HEK293 (cell line): ENCODE measurements around the gene LRRC27.
A peak's percentile ranks its signal among the peaks of the same experiment; 100 is the strongest.

Experiments used
- CTCF ChIA-PET: fragments of 350-600 bp; formaldehyde crosslinking; extraction: SDS; loops from one replicate; lab custom pipeline; 2021; ENCODE audit warnings: antibody characterized with exemption; lab: Yijun Ruan, JAX
- POLR2A ChIA-PET: fragments of 300-600 bp; formaldehyde crosslinking; extraction: SDS; loops from one replicate; lab custom pipeline; 2020; ENCODE audit warnings: antibody characterized with exemption, inconsistent platforms; lab: Yijun Ruan, JAX
- H3K27ac ChIP-seq: fragments of 200-500 bp; sonication (Bioruptor generic); 2 replicates; pipeline ENCODE4 v1.5.1; 2014; ENCODE audit warnings: low read depth, low read length, control low read depth, inconsistent platforms; ENCODE audit errors: extremely low read depth
- H3K36me3 ChIP-seq, 2 experiments: fragments of 200-500 bp in 1 of 2; sonication (Bioruptor generic) in 1 of 2; 1 replicate in 1 of 2; 2 replicates in 1 of 2; pipeline ENCODE4 v1.5.1; 2014 to 2017; ENCODE audit warnings: inconsistent platforms in 2 of 2, low read length in 2 of 2; ENCODE audit not compliant: control insufficient read depth in 2 of 2, insufficient read depth in 1 of 2
- H3K4me1 ChIP-seq: fragments of 200-500 bp; sonication (Bioruptor generic); 2 replicates; pipeline ENCODE4 v1.5.1; 2014; ENCODE audit warnings: mild to moderate bottlenecking, low read length, inconsistent platforms; ENCODE audit not compliant: control insufficient read depth, insufficient read depth
- H3K4me3 ChIP-seq: 2 replicates; pipeline ENCODE4 v1.5.1; 2011; ENCODE audit warnings: low read depth, mild to moderate bottlenecking, control low read depth, low read length, moderate library complexity
- H3K9me3 ChIP-seq: fragments of 200-500 bp; sonication (Bioruptor generic); 2 replicates; pipeline ENCODE4 v1.5.1; 2014; ENCODE audit warnings: low read depth, low read length, inconsistent platforms; ENCODE audit not compliant: control insufficient read depth, insufficient read depth
- BCL11A ChIP-seq: fragments of 450-650 bp; formaldehyde crosslinking; IDR thresholded peaks from 2 replicates; pipeline ENCODE4 v1.5.1; 2016; ENCODE audit warnings: low read depth, missing biosample characterization, missing genetic modification characterization
- FEZF1 ChIP-seq: fragments of 450-650 bp; formaldehyde crosslinking; IDR thresholded peaks from 2 replicates; pipeline ENCODE4 v1.5.1; 2016; ENCODE audit warnings: missing biosample characterization, missing genetic modification characterization
- HOXA7 ChIP-seq: sonication (generic); formaldehyde crosslinking; IDR thresholded peaks from 2 replicates; pipeline ENCODE4 v1.8.1; 2022; ENCODE audit warnings: missing genetic modification reagents, borderline replicate concordance
- HOXC10 ChIP-seq: sonication (generic); formaldehyde crosslinking; IDR thresholded peaks from 2 replicates; pipeline ENCODE4 v1.8.1; 2023; ENCODE audit warnings: mild to moderate bottlenecking, missing genetic modification reagents
- KLF10 ChIP-seq: fragments of 450-650 bp; IDR thresholded peaks from 2 replicates; pipeline ENCODE4 v1.5.1; 2018; ENCODE audit warnings: missing biosample characterization, mild to moderate bottlenecking, missing genetic modification characterization
- ZBTB17 ChIP-seq: fragments of 450-650 bp; formaldehyde crosslinking; IDR thresholded peaks from 2 replicates; pipeline ENCODE4 v1.5.1; 2016; ENCODE audit warnings: missing biosample characterization, missing genetic modification characterization
- ZEB2 ChIP-seq: fragments of 450-650 bp; formaldehyde crosslinking; IDR thresholded peaks from 2 replicates; pipeline ENCODE4 v1.5.1; 2016; ENCODE audit warnings: missing biosample characterization, missing genetic modification characterization
- ZFP3 ChIP-seq: fragments of 450-650 bp; formaldehyde crosslinking; IDR thresholded peaks from 2 replicates; pipeline ENCODE4 v1.5.1; 2016; ENCODE audit warnings: low read depth, missing biosample characterization, missing genetic modification characterization
- ZNF16 ChIP-seq: fragments of 450-650 bp; formaldehyde crosslinking; IDR thresholded peaks from 2 replicates; pipeline ENCODE4 v1.5.1; 2016; ENCODE audit warnings: low read depth, missing biosample characterization, missing genetic modification characterization
- ZNF341 ChIP-seq: fragments of 450-650 bp; formaldehyde crosslinking; IDR thresholded peaks from 2 replicates; pipeline ENCODE4; 2016; ENCODE audit warnings: low read depth, missing biosample characterization, missing genetic modification characterization
- ZNF501 ChIP-seq: fragments of 450-650 bp; formaldehyde crosslinking; IDR thresholded peaks from 2 replicates; pipeline ENCODE4 v1.5.1; 2016; ENCODE audit warnings: missing biosample characterization, missing genetic modification characterization
- ZNF600 ChIP-seq: fragments of 450-650 bp; formaldehyde crosslinking; IDR thresholded peaks from 2 replicates; pipeline ENCODE4 v1.5.1; 2016; ENCODE audit warnings: missing biosample characterization, missing genetic modification characterization
- ZNF660 ChIP-seq: fragments of 450-650 bp; IDR thresholded peaks from 2 replicates; pipeline ENCODE4 v1.5.1; 2018; ENCODE audit warnings: missing biosample characterization, mild to moderate bottlenecking, missing genetic modification characterization
- ZNF843 ChIP-seq: fragments of 450-650 bp; formaldehyde crosslinking; IDR thresholded peaks from 2 replicates; pipeline ENCODE4 v1.5.1; 2016; ENCODE audit warnings: missing biosample characterization, missing genetic modification characterization
- ZSCAN16 ChIP-seq: fragments of 450-650 bp; formaldehyde crosslinking; IDR thresholded peaks from 2 replicates; pipeline ENCODE4 v1.5.1; 2016; ENCODE audit warnings: missing biosample characterization, missing genetic modification characterization
- ZXDB ChIP-seq: fragments of 450-650 bp; formaldehyde crosslinking; IDR thresholded peaks from 2 replicates; pipeline ENCODE4 v1.5.1; 2016; ENCODE audit warnings: missing biosample characterization, missing genetic modification characterization
- TF ChIP-seq, protein P1 (sequence below): fragments of 450-650 bp; formaldehyde crosslinking; IDR thresholded peaks from 2 replicates; pipeline ENCODE4 v1.5.1; 2017; ENCODE audit warnings: missing biosample characterization, missing genetic modification characterization
- TF ChIP-seq, protein P2 (sequence below): fragments of 450-650 bp; formaldehyde crosslinking; IDR thresholded peaks from 2 replicates; pipeline ENCODE4 v1.5.1; 2016; ENCODE audit warnings: missing biosample characterization, missing genetic modification characterization
- TF ChIP-seq, protein P3 (sequence below): fragments of 450-650 bp; formaldehyde crosslinking; IDR thresholded peaks from 2 replicates; pipeline ENCODE4 v1.5.1; 2016; ENCODE audit warnings: missing biosample characterization, missing genetic modification characterization
- TF ChIP-seq, protein P4 (sequence below): fragments of 450-650 bp; formaldehyde crosslinking; IDR thresholded peaks from 2 replicates; pipeline ENCODE4 v1.5.1; 2016; ENCODE audit warnings: missing biosample characterization, missing genetic modification characterization
- TF ChIP-seq, protein P5 (sequence below): fragments of 450-650 bp; formaldehyde crosslinking; conservative IDR thresholded peaks from 2 replicates; pipeline ENCODE4 v1.5.1; 2016; ENCODE audit warnings: low read depth, missing biosample characterization, missing genetic modification characterization
- TF ChIP-seq, protein P6 (sequence below): fragments of 450-650 bp; formaldehyde crosslinking; IDR thresholded peaks from 2 replicates; pipeline ENCODE4 v1.5.1; 2016; ENCODE audit warnings: missing biosample characterization, missing genetic modification characterization

LRRC27 gene

DNA sequence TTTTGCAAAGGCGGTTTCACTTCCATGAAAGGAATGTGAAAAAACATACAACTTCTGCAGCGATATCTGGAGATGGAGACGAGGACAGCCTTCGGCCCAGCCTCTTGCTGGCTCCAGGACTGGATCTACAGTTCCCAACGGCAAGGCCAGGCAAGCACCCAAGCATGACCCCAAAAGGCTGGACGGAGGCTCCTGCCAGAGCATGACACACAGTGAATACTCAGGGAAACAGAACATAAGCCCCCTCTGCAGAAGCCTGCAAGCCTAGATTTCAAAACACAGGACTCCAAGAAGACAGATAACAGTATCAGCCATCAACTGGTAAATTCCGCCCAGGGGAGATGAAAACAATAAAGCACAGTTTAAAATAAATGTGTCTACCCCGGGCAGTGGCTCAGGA lies 3.3 kb upstream of the LRRC27 start:
- no peaks in the 10 kb centered on the region for H3K9me3 ChIP-seq
- H3K4me1 ChIP-seq, result peaks cover 8% of the 10 kb centered on the region
- no peak overlapping the region for H3K4me3 ChIP-seq
- peaks cover 5 to 8% of the 10 kb centered on the region in 2 experiments; a peak in 2 of 3 replicates for H3K36me3 ChIP-seq
- no peak overlapping the region for H3K27ac ChIP-seq
- CTCF ChIA-PET, result no interaction called here
- TF ChIP-seq, protein P1, sequence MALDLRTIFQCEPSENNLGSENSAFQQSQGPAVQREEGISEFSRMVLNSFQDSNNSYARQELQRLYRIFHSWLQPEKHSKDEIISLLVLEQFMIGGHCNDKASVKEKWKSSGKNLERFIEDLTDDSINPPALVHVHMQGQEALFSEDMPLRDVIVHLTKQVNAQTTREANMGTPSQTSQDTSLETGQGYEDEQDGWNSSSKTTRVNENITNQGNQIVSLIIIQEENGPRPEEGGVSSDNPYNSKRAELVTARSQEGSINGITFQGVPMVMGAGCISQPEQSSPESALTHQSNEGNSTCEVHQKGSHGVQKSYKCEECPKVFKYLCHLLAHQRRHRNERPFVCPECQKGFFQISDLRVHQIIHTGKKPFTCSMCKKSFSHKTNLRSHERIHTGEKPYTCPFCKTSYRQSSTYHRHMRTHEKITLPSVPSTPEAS, result no peak
- TF ChIP-seq HOXA7 (CRISPR knock-in tag) (no peak), ZNF501 (tag by site-specific recombination) (no peak)
- TF ChIP-seq, all 188 proteins: peak for 0
- POLR2A ChIA-PET, result interaction anchor here (0.6 kb wide), 1 partner anchor 21 kb away, joined by 3 read pairs; the partner anchor contains the start of gene STK32C

DNA sequence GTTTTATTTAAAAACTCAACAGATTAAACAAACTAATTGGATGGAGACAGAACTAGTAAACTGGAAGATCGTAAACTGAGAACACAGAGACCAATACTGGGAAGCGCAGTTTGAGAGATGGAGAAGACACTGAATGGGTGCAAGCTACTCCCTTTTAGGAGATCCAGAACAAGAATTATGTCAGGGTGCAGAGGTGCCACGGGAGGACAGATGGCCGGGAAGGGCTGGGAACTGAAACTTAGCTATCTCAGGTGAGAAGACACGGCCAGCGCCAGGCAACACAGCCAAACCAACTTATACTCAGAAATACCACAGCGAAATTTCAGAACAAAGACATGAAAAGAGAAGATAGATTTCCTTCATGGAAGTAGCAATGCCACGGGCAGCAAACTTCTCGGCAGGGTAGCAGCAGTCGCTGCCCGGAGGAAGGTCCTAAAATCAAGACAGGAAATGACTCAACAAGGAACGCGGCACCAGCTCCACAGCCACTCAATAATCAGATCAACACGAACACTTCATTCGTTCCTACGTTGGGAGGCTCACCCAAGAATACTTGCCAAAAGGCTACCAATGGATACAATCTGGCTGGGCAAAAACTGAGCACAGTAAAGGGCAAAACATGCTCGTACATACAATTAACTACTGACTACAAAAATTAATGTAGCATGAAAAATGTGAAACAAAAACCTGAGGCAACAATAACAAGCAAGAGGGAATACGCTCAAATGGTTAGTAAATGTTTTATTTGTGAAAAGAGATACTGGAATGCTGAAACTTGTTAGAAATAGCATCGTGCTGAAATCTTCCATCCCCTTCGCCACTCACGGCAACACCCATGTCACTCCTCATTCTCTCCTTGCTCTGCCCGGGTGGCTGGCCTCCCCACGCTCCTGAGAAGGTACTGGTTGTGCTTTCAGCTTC lies 2.2 kb upstream of the LRRC27 start:
- POLR2A ChIA-PET, result interaction anchor here (2.0 kb wide), 1 partner anchor 22 kb away, joined by 7 read pairs; the partner anchor contains the start of gene STK32C
- Histone ChIP-seq H3K27ac (peak overlapping the region; percentile 50), H3K4me3 (peak overlapping the region; percentile 38), H3K4me1 (peaks cover 11% of the 10 kb centered on the region), H3K36me3 (peaks cover 0 to 8% of the 10 kb centered on the region in 2 experiments; a peak in 1 of 3 replicates), H3K9me3 (no peaks in the 10 kb centered on the region)
- CTCF ChIA-PET, result no interaction called here
- TF ChIP-seq ZNF843 (tag by site-specific recombination) (peak; percentile 74), ZNF341 (tag by site-specific recombination) (peak; percentile 23; the same call in 1 of the 2 replicates), BCL11A (tag by site-specific recombination) (peak; percentile 74), ZNF660 (tag by site-specific recombination) (peak; percentile 59), ZEB2 (tag by site-specific recombination) (peak; percentile 79), ZFP3 (tag by site-specific recombination) (no peak), ZSCAN16 (peak; percentile 49; the same call in 1 of the 2 replicates), ZXDB (tag by site-specific recombination) (peak; percentile 67; the same call in 1 of the 2 replicates), ZNF600 (peak; percentile 71), ZNF501 (tag by site-specific recombination) (no peak), ZNF16 (tag by site-specific recombination) (no peak), FEZF1 (tag by site-specific recombination) (peak; percentile 97), KLF10 (tag by site-specific recombination) (peak; percentile 54; the same call in 1 of the 2 replicates), HOXC10 (no peak), ZBTB17 (tag by site-specific recombination) (peak; percentile 83)
- TF ChIP-seq, protein P2, sequence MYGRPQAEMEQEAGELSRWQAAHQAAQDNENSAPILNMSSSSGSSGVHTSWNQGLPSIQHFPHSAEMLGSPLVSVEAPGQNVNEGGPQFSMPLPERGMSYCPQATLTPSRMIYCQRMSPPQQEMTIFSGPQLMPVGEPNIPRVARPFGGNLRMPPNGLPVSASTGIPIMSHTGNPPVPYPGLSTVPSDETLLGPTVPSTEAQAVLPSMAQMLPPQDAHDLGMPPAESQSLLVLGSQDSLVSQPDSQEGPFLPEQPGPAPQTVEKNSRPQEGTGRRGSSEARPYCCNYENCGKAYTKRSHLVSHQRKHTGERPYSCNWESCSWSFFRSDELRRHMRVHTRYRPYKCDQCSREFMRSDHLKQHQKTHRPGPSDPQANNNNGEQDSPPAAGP (tag by site-specific recombination), result 0 out of 2 replicates have a peak, but pooled peaks have one; percentile 55
- TF ChIP-seq, protein P3, sequence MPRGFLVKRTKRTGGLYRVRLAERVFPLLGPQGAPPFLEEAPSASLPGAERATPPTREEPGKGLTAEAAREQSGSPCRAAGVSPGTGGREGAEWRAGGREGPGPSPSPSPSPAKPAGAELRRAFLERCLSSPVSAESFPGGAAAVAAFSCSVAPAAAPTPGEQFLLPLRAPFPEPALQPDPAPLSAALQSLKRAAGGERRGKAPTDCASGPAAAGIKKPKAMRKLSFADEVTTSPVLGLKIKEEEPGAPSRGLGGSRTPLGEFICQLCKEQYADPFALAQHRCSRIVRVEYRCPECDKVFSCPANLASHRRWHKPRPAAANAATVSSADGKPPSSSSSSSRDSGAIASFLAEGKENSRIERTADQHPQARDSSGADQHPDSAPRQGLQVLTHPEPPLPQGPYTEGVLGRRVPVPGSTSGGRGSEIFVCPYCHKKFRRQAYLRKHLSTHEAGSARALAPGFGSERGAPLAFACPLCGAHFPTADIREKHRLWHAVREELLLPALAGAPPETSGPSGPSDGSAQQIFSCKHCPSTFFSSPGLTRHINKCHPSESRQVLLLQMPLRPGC (tag by site-specific recombination), result peak; percentile 77
- TF ChIP-seq, protein P4, sequence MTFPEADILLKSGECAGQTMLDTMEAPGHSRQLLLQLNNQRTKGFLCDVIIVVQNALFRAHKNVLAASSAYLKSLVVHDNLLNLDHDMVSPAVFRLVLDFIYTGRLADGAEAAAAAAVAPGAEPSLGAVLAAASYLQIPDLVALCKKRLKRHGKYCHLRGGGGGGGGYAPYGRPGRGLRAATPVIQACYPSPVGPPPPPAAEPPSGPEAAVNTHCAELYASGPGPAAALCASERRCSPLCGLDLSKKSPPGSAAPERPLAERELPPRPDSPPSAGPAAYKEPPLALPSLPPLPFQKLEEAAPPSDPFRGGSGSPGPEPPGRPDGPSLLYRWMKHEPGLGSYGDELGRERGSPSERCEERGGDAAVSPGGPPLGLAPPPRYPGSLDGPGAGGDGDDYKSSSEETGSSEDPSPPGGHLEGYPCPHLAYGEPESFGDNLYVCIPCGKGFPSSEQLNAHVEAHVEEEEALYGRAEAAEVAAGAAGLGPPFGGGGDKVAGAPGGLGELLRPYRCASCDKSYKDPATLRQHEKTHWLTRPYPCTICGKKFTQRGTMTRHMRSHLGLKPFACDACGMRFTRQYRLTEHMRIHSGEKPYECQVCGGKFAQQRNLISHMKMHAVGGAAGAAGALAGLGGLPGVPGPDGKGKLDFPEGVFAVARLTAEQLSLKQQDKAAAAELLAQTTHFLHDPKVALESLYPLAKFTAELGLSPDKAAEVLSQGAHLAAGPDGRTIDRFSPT (tag by site-specific recombination), result peak; percentile 63; the same call in 1 of the 2 replicates
- TF ChIP-seq, protein P5, sequence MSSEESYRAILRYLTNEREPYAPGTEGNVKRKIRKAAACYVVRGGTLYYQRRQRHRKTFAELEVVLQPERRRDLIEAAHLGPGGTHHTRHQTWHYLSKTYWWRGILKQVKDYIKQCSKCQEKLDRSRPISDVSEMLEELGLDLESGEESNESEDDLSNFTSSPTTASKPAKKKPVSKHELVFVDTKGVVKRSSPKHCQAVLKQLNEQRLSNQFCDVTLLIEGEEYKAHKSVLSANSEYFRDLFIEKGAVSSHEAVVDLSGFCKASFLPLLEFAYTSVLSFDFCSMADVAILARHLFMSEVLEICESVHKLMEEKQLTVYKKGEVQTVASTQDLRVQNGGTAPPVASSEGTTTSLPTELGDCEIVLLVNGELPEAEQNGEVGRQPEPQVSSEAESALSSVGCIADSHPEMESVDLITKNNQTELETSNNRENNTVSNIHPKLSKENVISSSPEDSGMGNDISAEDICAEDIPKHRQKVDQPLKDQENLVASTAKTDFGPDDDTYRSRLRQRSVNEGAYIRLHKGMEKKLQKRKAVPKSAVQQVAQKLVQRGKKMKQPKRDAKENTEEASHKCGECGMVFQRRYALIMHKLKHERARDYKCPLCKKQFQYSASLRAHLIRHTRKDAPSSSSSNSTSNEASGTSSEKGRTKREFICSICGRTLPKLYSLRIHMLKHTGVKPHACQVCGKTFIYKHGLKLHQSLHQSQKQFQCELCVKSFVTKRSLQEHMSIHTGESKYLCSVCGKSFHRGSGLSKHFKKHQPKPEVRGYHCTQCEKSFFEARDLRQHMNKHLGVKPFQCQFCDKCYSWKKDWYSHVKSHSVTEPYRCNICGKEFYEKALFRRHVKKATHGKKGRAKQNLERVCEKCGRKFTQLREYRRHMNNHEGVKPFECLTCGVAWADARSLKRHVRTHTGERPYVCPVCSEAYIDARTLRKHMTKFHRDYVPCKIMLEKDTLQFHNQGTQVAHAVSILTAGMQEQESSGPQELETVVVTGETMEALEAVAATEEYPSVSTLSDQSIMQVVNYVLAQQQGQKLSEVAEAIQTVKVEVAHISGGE (tag by site-specific recombination), result peak; percentile 56; the same call in 1 of the 2 replicates
- TF ChIP-seq, protein P6, sequence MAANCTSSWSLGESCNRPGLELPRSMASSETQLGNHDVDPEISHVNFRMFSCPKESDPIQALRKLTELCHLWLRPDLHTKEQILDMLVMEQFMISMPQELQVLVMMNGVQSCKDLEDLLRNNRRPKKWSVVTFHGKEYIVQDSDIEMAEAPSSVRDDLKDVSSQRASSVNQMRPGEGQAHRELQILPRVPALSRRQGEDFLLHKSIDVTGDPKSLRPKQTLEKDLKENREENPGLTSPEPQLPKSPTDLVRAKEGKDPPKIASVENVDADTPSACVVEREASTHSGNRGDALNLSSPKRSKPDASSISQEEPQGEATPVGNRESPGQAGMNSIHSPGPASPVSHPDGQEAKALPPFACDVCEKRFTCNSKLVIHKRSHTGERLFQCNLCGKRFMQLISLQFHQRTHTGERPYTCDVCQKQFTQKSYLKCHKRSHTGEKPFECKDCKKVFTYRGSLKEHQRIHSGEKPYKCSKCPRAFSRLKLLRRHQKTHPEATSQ (tag by site-specific recombination), result no peak
